Endothelial cell of umbilical vein (primary cell): ENCODE measurements around the gene ZNF23. TPM values are rescaled to one million over a fixed set of nuclear protein-coding genes. Genes with fewer than 3 reads are reported as not detected.

Experiments used
- BruUV-seq: library from RNA; stranded (reverse); fragments of 400-500 nt; replicated peaks from 2 replicates; lab custom pipeline; 2021; lab: Mats Ljungman, UMichigan
- CTCF ChIA-PET: fragments of 300-600, 350-600 bp; sonication (Branson Sonifier 250); formaldehyde crosslinking; loops from one replicate; lab custom pipeline; 2021; ENCODE audit warnings: antibody characterized with exemption, inconsistent platforms; lab: Charles Lee
- POLR2A ChIA-PET: fragments of 300-600, 350-600 bp; sonication (Branson Sonifier 250); formaldehyde crosslinking; loops from one replicate; lab custom pipeline; 2021; ENCODE audit warnings: antibody characterized with exemption, inconsistent platforms; lab: Charles Lee
- DNase-seq: peaks from one replicate; pipeline ENCODE4 v3.0.0-alpha.2; 2011; ENCODE audit warnings: low read depth, low spot score
- FAIRE-seq: peaks from 2 replicates; lab custom pipeline; 2011; peaks lifted over from hg19 to GRCh38; lab: Jason Lieb, UNC
- H2AFZ ChIP-seq: 2 replicates; pipeline ENCODE4 v1.6.0; 2012; ENCODE audit warnings: low read depth, low read length, control low read depth, inconsistent platforms
- H3K27ac ChIP-seq: 2 replicates; pipeline ENCODE4 v1.5.1; 2011; ENCODE audit warnings: low read depth, mild to moderate bottlenecking, control low read depth, low read length, moderate library complexity; ENCODE audit not compliant: insufficient read depth
- H3K27me3 ChIP-seq, 2 experiments: 2 replicates each; pipeline versions ENCODE4 v1.6.0 to v1.6.1; 2011; ENCODE audit warnings: low read length in 2 of 2, mixed read lengths in 1 of 2; ENCODE audit not compliant: control insufficient read depth in 2 of 2, insufficient read depth in 2 of 2
- H3K36me3 ChIP-seq, 2 experiments: 2 replicates in 1 of 2; 3 replicates in 1 of 2; pipeline ENCODE4 v1.5.1; 2011; ENCODE audit warnings: low read length in 2 of 2, mild to moderate bottlenecking in 1 of 2, moderate library complexity in 1 of 2; ENCODE audit not compliant: control insufficient read depth in 2 of 2, insufficient read depth in 2 of 2; ENCODE audit errors: extremely low read depth in 1 of 2
- H3K4me1 ChIP-seq: 3 replicates; pipeline ENCODE4 v1.5.1; 2011; ENCODE audit warnings: mild to moderate bottlenecking, low read length; ENCODE audit not compliant: control insufficient read depth, insufficient read depth; ENCODE audit errors: extremely low read depth
- H3K4me2 ChIP-seq: 2 replicates; pipeline ENCODE4 v1.6.1; 2011; ENCODE audit warnings: low read length, control low read depth, mixed read lengths; ENCODE audit not compliant: insufficient read depth
- H3K4me3 ChIP-seq, 3 experiments: fragments of 200-600 bp in 1 of 3; sonication (generic), shearing (Covaris generic) in 1 of 3; replicated peaks in 1 of 3; 2 replicates each; pipeline ENCODE4 v1.5.1; 2011 to 2016; ENCODE audit warnings: control low read depth in 3 of 3, low read length in 3 of 3, mild to moderate bottlenecking in 2 of 3, inconsistent platforms in 1 of 3, low read depth in 1 of 3, moderate library complexity in 1 of 3; ENCODE audit not compliant: insufficient read depth in 1 of 3
- H3K79me2 ChIP-seq: 2 replicates; pipeline ENCODE4 v1.6.0; 2012; ENCODE audit warnings: low read length, inconsistent platforms; ENCODE audit not compliant: control insufficient read depth, insufficient read depth
- H3K9ac ChIP-seq: replicated peaks from 2 replicates; pipeline ENCODE3; 2011; ENCODE audit warnings: low read length, control low read depth; ENCODE audit not compliant: insufficient read depth; ENCODE audit errors: extremely low read depth
- H3K9me1 ChIP-seq: replicated peaks from 3 replicates; pipeline ENCODE4 v1.6.0; 2011; ENCODE audit warnings: mild to moderate bottlenecking, low read length; ENCODE audit not compliant: control insufficient read depth, insufficient read depth; ENCODE audit errors: extremely low read depth
- H3K9me3 ChIP-seq: replicated peaks from 2 replicates; pipeline ENCODE4 v1.5.1; 2012; ENCODE audit warnings: low read length, inconsistent platforms; ENCODE audit not compliant: control insufficient read depth, insufficient read depth
- H4K20me1 ChIP-seq: replicated peaks from 2 replicates; pipeline ENCODE3; 2011; ENCODE audit warnings: mild to moderate bottlenecking, low read length; ENCODE audit not compliant: control insufficient read depth, insufficient read depth; ENCODE audit errors: extremely low read depth
- EZH2 ChIP-seq: IDR thresholded peaks from 2 replicates; pipeline ENCODE4 v1.6.1; 2012; ENCODE audit warnings: borderline replicate concordance, low read depth, mild to moderate bottlenecking, moderate library complexity, low read length, inconsistent platforms; ENCODE audit not compliant: severe bottlenecking
- FOS ChIP-seq: IDR thresholded peaks from 2 replicates; pipeline ENCODE4 v1.6.1; 2011; ENCODE audit warnings: mild to moderate bottlenecking, low read length, moderate library complexity, borderline replicate concordance; ENCODE audit not compliant: insufficient read depth
- GATA2 ChIP-seq: IDR thresholded peaks from 2 replicates; pipeline ENCODE4 v1.7.0; 2011; ENCODE audit warnings: low read depth, mild to moderate bottlenecking, moderate library complexity, mixed read lengths, low read length; ENCODE audit not compliant: insufficient read length, insufficient read depth
- JUN ChIP-seq: IDR thresholded peaks from 2 replicates; pipeline ENCODE4 v1.6.1; 2011; ENCODE audit warnings: borderline replicate concordance, low read depth; ENCODE audit not compliant: insufficient read length, insufficient read depth
- MYC ChIP-seq: IDR thresholded peaks from one replicate; pipeline ENCODE4 v1.6.1; 2011; ENCODE audit warnings: mild to moderate bottlenecking, low read depth, low read length
- POLR2A ChIP-seq: IDR thresholded peaks from 2 replicates; pipeline ENCODE4 v1.6.1; 2012; ENCODE audit warnings: low read depth, mild to moderate bottlenecking, control low read depth, low read length
- POLR2AphosphoS5 ChIP-seq: IDR thresholded peaks from 2 replicates; pipeline ENCODE4 v1.6.1; 2012; ENCODE audit warnings: low read depth, mild to moderate bottlenecking, control low read depth, low read length, moderate library complexity; ENCODE audit not compliant: insufficient read depth
- dilution Hi-C: fragments of 300-500 bp; cut with MboI; formaldehyde crosslinking; loops from one replicate; pipeline ENCODE4 v1.15.0; 2019; ENCODE audit warnings: low sequenced_read_pairs; ENCODE audit not compliant: extremely low pct_ligation_motif_present
- intact Hi-C: fragments of 100-400 bp; cut with micrococcal nuclease; formaldehyde crosslinking; loops from one replicate; pipeline ENCODE4 v1.10.0; 2022
- polyA plus RNA-seq, 4 experiments: library from polyadenylated mRNA; depleted of rRNA in 3 of 4; stranded (reverse) in 3 of 4; unstranded in 1 of 4; fragments of >200 nt; gene quantifications; 2 replicates each; pipeline versions ENCODE4 v1.2.1 to v1.2.3, GENCODE V29; 2011 to 2012; ENCODE audit warnings: missing spikeins in 1 of 4
- total RNA-seq: library from RNA; stranded (reverse); gene quantifications from 2 replicates; pipeline ENCODE4 v1.2.3, GENCODE V29; 2021
- TF ChIP-seq, protein P1 (sequence below), 2 donors: IDR thresholded peaks; 1 replicate in 1 of 2; 2 replicates in 1 of 2; pipeline ENCODE4 v1.5.1; 2011; ENCODE audit warnings: low read length in 2 of 2, mild to moderate bottlenecking in 2 of 2, moderate library complexity in 2 of 2, control low read depth in 1 of 2, inconsistent platforms in 1 of 2, low read depth in 1 of 2; ENCODE audit not compliant: insufficient read depth in 1 of 2; ENCODE audit errors: extremely low read depth in 1 of 2
- TF ChIP-seq, protein P2 (sequence below): IDR thresholded peaks from 2 replicates; pipeline ENCODE4 v1.6.1; 2011; ENCODE audit not compliant: insufficient read depth, insufficient read length

ZNF23 gene
- total and polyA plus RNA-seq, 2 donors (not counting 3 experiments of a cell fraction or from before 2014, with no cell fraction given), result 2.1 to 6.4 TPM

DNA sequence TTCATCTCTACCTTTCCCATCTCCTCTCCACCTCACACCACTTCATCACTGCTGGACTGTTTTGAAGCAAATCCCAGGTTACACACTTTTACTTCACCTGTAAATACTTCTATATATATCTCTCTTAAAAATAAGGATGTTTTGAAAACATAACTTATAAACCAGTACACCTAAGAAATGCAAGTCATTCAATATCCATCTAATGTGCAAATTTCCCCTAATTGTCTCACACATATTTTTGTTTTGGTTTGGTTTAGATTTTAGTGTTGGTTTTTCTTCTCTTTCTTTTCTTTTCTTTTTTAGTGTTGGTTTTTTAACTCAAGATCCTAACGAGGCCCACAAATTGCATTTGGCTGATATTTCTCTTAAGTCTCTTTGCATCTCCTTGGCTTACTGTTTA lies 45.0 kb upstream of the ZNF23 start:
- Histone ChIP-seq H3K4me1 (no peaks in the 10 kb centered on the region), H2AFZ (no peak overlapping the region), H3K9ac (no peak overlapping the region), H3K9me1 (no peaks in the 10 kb centered on the region), H3K4me2 (no peak overlapping the region), H3K4me3 (no peak overlapping the region), H3K27ac (no peak overlapping the region), H3K9me3 (no peaks in the 10 kb centered on the region), H3K79me2 (no peaks in the 10 kb centered on the region), H3K27me3 (no peaks in the 10 kb centered on the region), H3K36me3 (no peaks in the 10 kb centered on the region), H4K20me1 (no peaks in the 10 kb centered on the region)
- intact Hi-C loops (no loop called here), dilution Hi-C loops (no loop called here)
- FAIRE-seq (no peak), DNase-seq (no peak)
- CTCF ChIA-PET, result interaction anchor here (1.0 kb wide), 1 partner anchor 104 kb away, joined by 3 read pairs; no protein-coding TSS in a partner anchor
- TF ChIP-seq JUN (no peak), GATA2 (no peak), MYC (no peak), POLR2A (no peak), FOS (no peak), POLR2AphosphoS5 (no peak), EZH2 (no peak)
- TF ChIP-seq, protein P1, sequence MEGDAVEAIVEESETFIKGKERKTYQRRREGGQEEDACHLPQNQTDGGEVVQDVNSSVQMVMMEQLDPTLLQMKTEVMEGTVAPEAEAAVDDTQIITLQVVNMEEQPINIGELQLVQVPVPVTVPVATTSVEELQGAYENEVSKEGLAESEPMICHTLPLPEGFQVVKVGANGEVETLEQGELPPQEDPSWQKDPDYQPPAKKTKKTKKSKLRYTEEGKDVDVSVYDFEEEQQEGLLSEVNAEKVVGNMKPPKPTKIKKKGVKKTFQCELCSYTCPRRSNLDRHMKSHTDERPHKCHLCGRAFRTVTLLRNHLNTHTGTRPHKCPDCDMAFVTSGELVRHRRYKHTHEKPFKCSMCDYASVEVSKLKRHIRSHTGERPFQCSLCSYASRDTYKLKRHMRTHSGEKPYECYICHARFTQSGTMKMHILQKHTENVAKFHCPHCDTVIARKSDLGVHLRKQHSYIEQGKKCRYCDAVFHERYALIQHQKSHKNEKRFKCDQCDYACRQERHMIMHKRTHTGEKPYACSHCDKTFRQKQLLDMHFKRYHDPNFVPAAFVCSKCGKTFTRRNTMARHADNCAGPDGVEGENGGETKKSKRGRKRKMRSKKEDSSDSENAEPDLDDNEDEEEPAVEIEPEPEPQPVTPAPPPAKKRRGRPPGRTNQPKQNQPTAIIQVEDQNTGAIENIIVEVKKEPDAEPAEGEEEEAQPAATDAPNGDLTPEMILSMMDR (IDR thresholded peaks at IDR 0.05; ENCODE audit: extremely low read depth in 1 of 2, insufficient read depth in 1 of 2, low read depth in 1 of 2, low read length in 2 of 2), result no peak
- TF ChIP-seq, protein P2, sequence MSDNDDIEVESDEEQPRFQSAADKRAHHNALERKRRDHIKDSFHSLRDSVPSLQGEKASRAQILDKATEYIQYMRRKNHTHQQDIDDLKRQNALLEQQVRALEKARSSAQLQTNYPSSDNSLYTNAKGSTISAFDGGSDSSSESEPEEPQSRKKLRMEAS, result no peak
- POLR2A ChIA-PET, result no interaction called here
- no TSS peak for BruUV-seq
